Measurements from ENCODE around the gene PCDH9.

Gene PCDH9

GRCh38 chr13:67077132-67077531 lies 153.0 kb downstream of the PCDH9 start:
- no peaks in the 10 kb centered on the region for H3K36me3 ChIP-seq (ENCODE audit: insufficient read depth, low read length)
- H3K4me3 ChIP-seq (ENCODE audit: low read length) = no peak overlapping the region
- no peaks in the 10 kb centered on the region for H3K9me3 ChIP-seq (ENCODE audit: insufficient read depth, low read depth, low read length)
- H3K9ac ChIP-seq (ENCODE audit: low read depth, low read length) = no peak overlapping the region
- no peaks in the 10 kb centered on the region for H3K27me3 ChIP-seq (ENCODE audit: insufficient read depth, low read length)
- H3K27ac ChIP-seq (ENCODE audit: low read depth, low read length) = no peak overlapping the region
- no peaks in the 10 kb centered on the region for H3K4me1 ChIP-seq (ENCODE audit: insufficient read depth, low read length)

GRCh38 chr13:67076378-67076777 lies 153.8 kb downstream of the PCDH9 start:
- 83% methylated on average over 2 of the region's 3 CpGs for WGBS
- Histone ChIP-seq H3K4me3 (ENCODE audit: low read length) (no peak overlapping the region), H3K36me3 (ENCODE audit: insufficient read depth, low read length) (no peaks in the 10 kb centered on the region), H3K27ac (ENCODE audit: low read depth, low read length) (no peak overlapping the region), H3K27me3 (ENCODE audit: insufficient read depth, low read length) (no peaks in the 10 kb centered on the region), H3K9me3 (ENCODE audit: insufficient read depth, low read depth, low read length) (no peaks in the 10 kb centered on the region), H3K9ac (ENCODE audit: low read depth, low read length) (no peak overlapping the region), H3K4me1 (ENCODE audit: insufficient read depth, low read length) (no peaks in the 10 kb centered on the region)

- Histone ChIP-seq H3K27ac (ENCODE audit: low read depth, low read length) (no peak overlapping the region), H3K4me1 (ENCODE audit: insufficient read depth, low read length) (peaks cover 10% of the 10 kb centered on the region), H3K9ac (ENCODE audit: low read depth, low read length) (no peak overlapping the region), H3K36me3 (ENCODE audit: insufficient read depth, low read length) (no peaks in the 10 kb centered on the region), H3K27me3 (ENCODE audit: insufficient read depth, low read length) (no peaks in the 10 kb centered on the region), H3K9me3 (ENCODE audit: insufficient read depth, low read depth, low read length) (no peaks in the 10 kb centered on the region), H3K4me3 (ENCODE audit: low read length) (no peak overlapping the region)
- WGBS = 94% methylated on average over 1 of the region's 1 CpG
Measured at GRCh38 chr13:67075239-67075638, 154.9 kb downstream of the PCDH9 start.

GRCh38 chr13:67071918-67072598 lies 158.1 kb downstream of the PCDH9 start:
- Histone ChIP-seq H3K9me3 (ENCODE audit: insufficient read depth, low read depth, low read length) (no peaks in the 10 kb centered on the region), H3K4me1 (ENCODE audit: insufficient read depth, low read length) (peaks cover 30% of the 10 kb centered on the region), H3K27me3 (ENCODE audit: insufficient read depth, low read length) (no peaks in the 10 kb centered on the region), H3K36me3 (ENCODE audit: insufficient read depth, low read length) (no peaks in the 10 kb centered on the region), H3K4me3 (ENCODE audit: low read length) (no peak overlapping the region), H3K9ac (ENCODE audit: low read depth, low read length) (no peak overlapping the region), H3K27ac (ENCODE audit: low read depth, low read length) (no peak overlapping the region)
- WGBS = 90% methylated on average over 3 of the region's 3 CpGs

- H3K9me3 ChIP-seq (ENCODE audit: insufficient read depth, low read depth, low read length) = no peaks in the 10 kb centered on the region
- peak overlapping the region; percentile 47; the same call in 1 of the 2 replicates for H3K27ac ChIP-seq (ENCODE audit: low read depth, low read length)
- H3K4me1 ChIP-seq (ENCODE audit: insufficient read depth, low read length) = peaks cover 30% of the 10 kb centered on the region
- H3K27me3 ChIP-seq (ENCODE audit: insufficient read depth, low read length) = no peaks in the 10 kb centered on the region
- H3K36me3 ChIP-seq (ENCODE audit: insufficient read depth, low read length) = no peaks in the 10 kb centered on the region
- no peak overlapping the region for H3K9ac ChIP-seq (ENCODE audit: low read depth, low read length)
- no peak overlapping the region for H3K4me3 ChIP-seq (ENCODE audit: low read length)
Measured at GRCh38 chr13:67070306-67070705, 159.8 kb downstream of the PCDH9 start.

- 27% methylated on average over 3 of the region's 3 CpGs for WGBS
- peak overlapping the region; percentile 21; the same call in 1 of the 2 replicates for H3K27ac ChIP-seq (ENCODE audit: low read depth, low read length)
Measured at GRCh38 chr13:67069117-67069767, 160.9 kb downstream of the PCDH9 start.

GRCh38 chr13:67064920-67065319 lies 165.2 kb downstream of the PCDH9 start:
- Histone ChIP-seq H3K9ac (ENCODE audit: low read depth, low read length) (no peak overlapping the region), H3K36me3 (ENCODE audit: insufficient read depth, low read length) (no peaks in the 10 kb centered on the region), H3K9me3 (ENCODE audit: insufficient read depth, low read depth, low read length) (no peaks in the 10 kb centered on the region), H3K27me3 (ENCODE audit: insufficient read depth, low read length) (no peaks in the 10 kb centered on the region), H3K4me3 (ENCODE audit: low read length) (no peak overlapping the region), H3K27ac (ENCODE audit: low read depth, low read length) (no peak overlapping the region), H3K4me1 (ENCODE audit: insufficient read depth, low read length) (peaks cover 27% of the 10 kb centered on the region)
- 92% methylated on average over 2 of the region's 2 CpGs for WGBS

More at GRCh38 chr13:67069117-67069767, 160.9 kb downstream of the PCDH9 start:
- no peaks in the 10 kb centered on the region for H3K27me3 ChIP-seq (ENCODE audit: insufficient read depth, low read length)
- no peaks in the 10 kb centered on the region for H3K9me3 ChIP-seq (ENCODE audit: insufficient read depth, low read depth, low read length)
- no peak overlapping the region for H3K4me3 ChIP-seq (ENCODE audit: low read length)
- H3K4me1 ChIP-seq (ENCODE audit: insufficient read depth, low read length) = peaks cover 30% of the 10 kb centered on the region
- no peaks in the 10 kb centered on the region for H3K36me3 ChIP-seq (ENCODE audit: insufficient read depth, low read length)
- H3K9ac ChIP-seq (ENCODE audit: low read depth, low read length) = no peak overlapping the region

- Histone ChIP-seq H3K4me1 (ENCODE audit: insufficient read depth, low read length) (peaks cover 10% of the 10 kb centered on the region), H3K4me3 (ENCODE audit: low read length) (no peak overlapping the region), H3K27ac (ENCODE audit: low read depth, low read length) (no peak overlapping the region), H3K27me3 (ENCODE audit: insufficient read depth, low read length) (no peaks in the 10 kb centered on the region), H3K9ac (ENCODE audit: low read depth, low read length) (no peak overlapping the region), H3K36me3 (ENCODE audit: insufficient read depth, low read length) (no peaks in the 10 kb centered on the region), H3K9me3 (ENCODE audit: insufficient read depth, low read depth, low read length) (no peaks in the 10 kb centered on the region)
- 94% methylated on average over 3 of the region's 3 CpGs for WGBS
Measured at GRCh38 chr13:67063036-67063435, 167.1 kb downstream of the PCDH9 start.

GRCh38 chr13:67062160-67062559 lies 168.0 kb downstream of the PCDH9 start:
- no peaks in the 10 kb centered on the region for H3K9me3 ChIP-seq (ENCODE audit: insufficient read depth, low read depth, low read length)
- no peaks in the 10 kb centered on the region for H3K27me3 ChIP-seq (ENCODE audit: insufficient read depth, low read length)
- no peak overlapping the region for H3K27ac ChIP-seq (ENCODE audit: low read depth, low read length)
- H3K36me3 ChIP-seq (ENCODE audit: insufficient read depth, low read length) = no peaks in the 10 kb centered on the region
- peaks cover 10% of the 10 kb centered on the region for H3K4me1 ChIP-seq (ENCODE audit: insufficient read depth, low read length)
- H3K4me3 ChIP-seq (ENCODE audit: low read length) = no peak overlapping the region
- no peak overlapping the region for H3K9ac ChIP-seq (ENCODE audit: low read depth, low read length)

- Histone ChIP-seq H3K27me3 (ENCODE audit: insufficient read depth, low read length) (no peaks in the 10 kb centered on the region), H3K9ac (ENCODE audit: low read depth, low read length) (no peak overlapping the region)
Measured at GRCh38 chr13:67061750-67062149, 168.4 kb downstream of the PCDH9 start.

GRCh38 chr13:67052550-67053490 lies 177.3 kb downstream of the PCDH9 start:
- H3K27me3 ChIP-seq (ENCODE audit: insufficient read depth, low read length) = no peaks in the 10 kb centered on the region
- H3K36me3 ChIP-seq (ENCODE audit: insufficient read depth, low read length) = no peaks in the 10 kb centered on the region
- H3K9me3 ChIP-seq (ENCODE audit: insufficient read depth, low read depth, low read length) = no peaks in the 10 kb centered on the region
- no peak overlapping the region for H3K9ac ChIP-seq (ENCODE audit: low read depth, low read length)
- no peak overlapping the region for H3K4me3 ChIP-seq (ENCODE audit: low read length)
- 92% methylated on average over 8 of the region's 8 CpGs for WGBS
- H3K27ac ChIP-seq (ENCODE audit: low read depth, low read length) = no peak overlapping the region
- H3K4me1 ChIP-seq (ENCODE audit: insufficient read depth, low read length) = peaks cover 6% of the 10 kb centered on the region; the same call in 1 of the 2 replicates

More at GRCh38 chr13:67061750-67062149, 168.4 kb downstream of the PCDH9 start:
- 88% methylated on average over 5 of the region's 5 CpGs for WGBS
- H3K4me3 ChIP-seq (ENCODE audit: low read length) = no peak overlapping the region
- H3K27ac ChIP-seq (ENCODE audit: low read depth, low read length) = peak overlapping the region; percentile 24; the same call in 1 of the 2 replicates
- H3K4me1 ChIP-seq (ENCODE audit: insufficient read depth, low read length) = peaks cover 10% of the 10 kb centered on the region
- no peaks in the 10 kb centered on the region for H3K9me3 ChIP-seq (ENCODE audit: insufficient read depth, low read depth, low read length)
- H3K36me3 ChIP-seq (ENCODE audit: insufficient read depth, low read length) = no peaks in the 10 kb centered on the region

Data from HUES64 (cell line).